Activated naive CD8-positive, alpha-beta T cell (primary cell): ENCODE results near the gene GLOD4.

ENCODE experiments used
- H3K27ac Mint-ChIP-seq: one replicate; pipeline ENCODE4 v1.8.0; 2021; ENCODE audit warnings: mixed read lengths
- H3K27me3 Mint-ChIP-seq: one replicate; pipeline ENCODE4 v1.8.0; 2021; ENCODE audit warnings: mixed read lengths
- H3K36me3 Mint-ChIP-seq: one replicate; pipeline ENCODE4 v1.8.0; 2021; ENCODE audit warnings: mixed read lengths
- H3K4me1 Mint-ChIP-seq: one replicate; pipeline ENCODE4 v1.8.0; 2021; ENCODE audit warnings: low read depth, mixed read lengths
- H3K4me3 Mint-ChIP-seq: one replicate; pipeline ENCODE4 v1.8.0; 2021; ENCODE audit warnings: mild to moderate bottlenecking, mixed read lengths
- H3K9me3 Mint-ChIP-seq: one replicate; pipeline ENCODE4 v1.8.0; 2021; ENCODE audit warnings: low read depth, mixed read lengths

Gene GLOD4

DNA sequence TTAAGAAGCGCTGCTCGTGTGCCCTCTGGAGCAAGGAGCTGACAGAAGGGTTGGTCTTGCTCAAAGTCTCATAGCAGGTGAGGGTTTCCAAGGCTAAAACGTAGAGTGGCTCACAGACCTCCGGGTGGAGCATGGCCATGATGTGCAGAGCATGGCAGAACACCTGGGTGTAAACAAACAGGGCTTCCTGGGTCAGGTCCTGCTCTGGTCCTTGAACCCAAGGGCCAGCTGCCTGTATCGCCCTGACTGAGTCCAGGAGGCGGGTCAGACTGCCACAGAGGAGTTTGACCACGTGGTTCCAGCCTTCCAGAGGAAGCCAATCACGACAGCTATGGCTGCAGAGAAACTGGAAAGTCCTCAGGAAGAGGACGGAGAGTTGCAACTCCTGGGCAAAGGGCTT is 37.1 kb downstream of the GLOD4 start:
- peaks cover 8% of the 10 kb centered on the region for H3K36me3 Mint-ChIP-seq
- H3K27ac Mint-ChIP-seq, result no peak overlapping the region

DNA sequence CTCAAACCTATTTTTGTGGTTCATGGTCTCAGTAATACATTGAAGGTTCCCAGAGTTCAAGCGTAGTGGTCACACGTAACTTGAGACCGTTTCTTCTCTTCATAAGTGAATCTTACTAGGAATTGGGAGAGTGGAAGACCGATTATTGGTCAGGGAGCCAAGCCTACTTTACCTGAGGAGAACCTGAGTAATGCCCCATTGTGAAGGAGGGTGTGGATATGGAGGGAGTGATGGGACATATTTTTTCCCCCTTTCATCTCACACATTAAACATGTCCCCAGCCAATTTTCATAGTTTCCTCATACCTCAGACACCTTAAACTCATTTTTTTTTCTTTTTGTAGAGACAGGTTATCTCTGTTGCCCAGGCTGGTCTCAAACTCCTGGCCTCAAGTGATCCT is 38.9 kb downstream of the GLOD4 start:
- Mint-ChIP-seq H3K27ac (peak overlapping the region; percentile 54), H3K36me3 (peaks cover 6% of the 10 kb centered on the region), H3K27me3 (no peaks in the 10 kb centered on the region), H3K9me3 (no peaks in the 10 kb centered on the region), H3K4me3 (no peak overlapping the region), H3K4me1 (peaks cover 25% of the 10 kb centered on the region)

More for the DNA sequence above, 37.1 kb downstream of the GLOD4 start:
- Mint-ChIP-seq H3K4me1 (peaks cover 37% of the 10 kb centered on the region), H3K4me3 (no peak overlapping the region), H3K9me3 (no peaks in the 10 kb centered on the region), H3K27me3 (no peaks in the 10 kb centered on the region)

- Mint-ChIP-seq H3K27me3 (no peaks in the 10 kb centered on the region), H3K27ac (no peak overlapping the region), H3K36me3 (peaks cover 6% of the 10 kb centered on the region), H3K9me3 (no peaks in the 10 kb centered on the region), H3K4me3 (no peak overlapping the region), H3K4me1 (peaks cover 22% of the 10 kb centered on the region)
Observed at GRCh38 chr17:742147-742793, 39.8 kb downstream of the GLOD4 start.

DNA sequence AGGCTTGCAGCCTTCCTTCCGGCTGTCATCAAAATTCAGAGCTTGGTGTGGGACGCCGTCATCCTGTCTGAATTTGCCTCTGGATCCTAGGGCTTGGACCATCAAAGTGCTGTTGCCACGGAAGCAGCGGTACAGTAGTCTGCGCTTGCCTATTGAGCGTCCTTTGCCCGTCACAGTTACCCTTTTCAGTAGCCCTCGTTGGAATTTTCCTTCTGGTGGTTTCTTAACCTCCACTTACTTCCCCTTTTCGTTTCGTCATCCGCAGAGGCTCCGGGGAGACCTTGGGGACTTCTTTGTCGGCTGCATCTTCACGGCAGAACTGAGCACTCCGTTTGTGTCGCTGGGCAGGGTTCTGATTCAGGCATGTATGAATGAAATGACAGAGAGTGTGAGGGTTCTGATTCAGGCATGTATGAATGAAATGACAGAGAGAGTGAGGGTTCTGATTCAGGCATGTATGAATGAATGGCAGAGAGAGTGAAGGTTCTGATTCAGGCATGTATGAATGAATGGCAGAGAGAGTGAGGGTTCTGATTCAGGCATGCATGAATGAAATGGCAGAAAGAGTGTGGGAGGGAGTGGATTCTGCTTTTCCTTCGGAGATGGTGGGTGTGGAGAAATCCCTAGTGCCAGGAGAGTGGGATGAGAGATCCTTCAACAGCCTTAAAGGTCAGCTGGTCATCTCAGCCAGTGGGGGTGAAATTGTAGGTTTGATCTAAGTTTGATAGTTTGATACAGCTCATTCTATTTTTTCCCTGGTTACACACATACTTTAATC is 41.7 kb downstream of the GLOD4 start:
- Mint-ChIP-seq H3K27me3 (no peaks in the 10 kb centered on the region), H3K9me3 (no peaks in the 10 kb centered on the region), H3K36me3 (peaks cover 6% of the 10 kb centered on the region), H3K4me1 (peaks cover 22% of the 10 kb centered on the region), H3K4me3 (peak overlapping the region; percentile 36), H3K27ac (peak overlapping the region; percentile 16)

GRCh38 chr17:737561-738113 is 44.4 kb downstream of the GLOD4 start:
- peaks cover 4% of the 10 kb centered on the region for H3K36me3 Mint-ChIP-seq

GRCh38 chr17:733743-734142 is 48.3 kb downstream of the GLOD4 start:
- peak overlapping the region; percentile 89 for H3K4me3 Mint-ChIP-seq
- no peaks in the 10 kb centered on the region for H3K27me3 Mint-ChIP-seq
- H3K9me3 Mint-ChIP-seq, result no peaks in the 10 kb centered on the region
- peaks cover 2% of the 10 kb centered on the region for H3K36me3 Mint-ChIP-seq
- peak overlapping the region; percentile 84 for H3K27ac Mint-ChIP-seq
- peaks cover 15% of the 10 kb centered on the region for H3K4me1 Mint-ChIP-seq

More at GRCh38 chr17:737561-738113, 44.4 kb downstream of the GLOD4 start:
- peaks cover 23% of the 10 kb centered on the region for H3K4me1 Mint-ChIP-seq
- H3K9me3 Mint-ChIP-seq, result no peaks in the 10 kb centered on the region
- H3K27ac Mint-ChIP-seq, result no peak overlapping the region
- H3K27me3 Mint-ChIP-seq, result no peaks in the 10 kb centered on the region
- no peak overlapping the region for H3K4me3 Mint-ChIP-seq

GRCh38 chr17:732902-733720 is 49.0 kb downstream of the GLOD4 start:
- Mint-ChIP-seq H3K27ac (peak overlapping the region; percentile 84), H3K36me3 (no peaks in the 10 kb centered on the region), H3K4me1 (peaks cover 15% of the 10 kb centered on the region), H3K4me3 (peak overlapping the region; percentile 89), H3K9me3 (no peaks in the 10 kb centered on the region), H3K27me3 (no peaks in the 10 kb centered on the region)

DNA sequence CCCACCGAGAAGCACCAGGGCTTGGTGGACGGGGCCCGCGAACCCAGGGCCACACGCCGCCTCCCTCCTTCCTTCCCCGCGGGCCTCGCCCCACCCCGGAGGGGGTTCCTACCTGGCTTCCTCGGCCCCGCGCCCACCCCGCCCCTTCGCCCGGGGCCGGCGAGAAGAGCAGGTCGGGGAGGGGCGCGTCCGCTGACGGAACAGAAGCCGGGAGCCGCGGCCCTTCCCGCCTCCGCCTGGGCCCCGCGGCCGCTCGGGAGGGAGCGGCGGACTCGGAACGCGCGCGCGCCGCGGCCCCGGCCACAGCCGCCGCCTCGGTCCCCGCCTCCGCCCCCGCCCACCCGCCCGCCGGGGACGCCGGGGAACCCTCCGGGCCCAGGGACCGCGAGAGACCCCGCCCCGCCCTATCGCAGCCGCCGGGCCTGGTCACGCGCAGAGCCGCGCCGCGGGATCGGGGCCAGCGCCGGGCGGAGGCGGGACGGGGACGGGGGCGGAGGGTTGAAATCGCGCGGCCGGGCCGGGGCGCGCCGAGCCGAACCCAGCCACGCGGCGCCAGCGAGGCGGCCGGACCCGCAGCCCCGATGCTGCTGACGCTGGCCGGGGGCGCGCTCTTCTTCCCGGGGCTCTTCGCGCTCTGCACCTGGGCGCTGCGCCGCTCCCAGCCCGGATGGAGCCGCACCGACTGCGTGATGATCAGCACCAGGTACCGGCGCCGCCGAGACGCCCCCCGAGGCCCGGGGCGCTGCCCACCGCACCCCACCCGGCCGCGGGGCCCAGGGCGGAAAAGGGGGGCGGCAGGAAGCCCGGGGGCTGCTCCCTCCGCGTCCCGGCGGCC is 49.8 kb downstream of the GLOD4 start, which contains the start of gene TLCD3A:
Gene TLCD3A (plus strand): TSS at position 530 of the 835 bp plus-strand sequence. CDS start 52 bp downstream, at position 582.
- Mint-ChIP-seq H3K4me3 (peak within 1 kb of the TSS; percentile 89), H3K4me1 (peaks cover 15% of the 10 kb centered on the region), H3K27me3 (no peaks in the 10 kb centered on the region), H3K27ac (peak within 1 kb of the TSS; percentile 84), H3K36me3 (no peaks in the 10 kb centered on the region), H3K9me3 (no peaks in the 10 kb centered on the region)

DNA sequence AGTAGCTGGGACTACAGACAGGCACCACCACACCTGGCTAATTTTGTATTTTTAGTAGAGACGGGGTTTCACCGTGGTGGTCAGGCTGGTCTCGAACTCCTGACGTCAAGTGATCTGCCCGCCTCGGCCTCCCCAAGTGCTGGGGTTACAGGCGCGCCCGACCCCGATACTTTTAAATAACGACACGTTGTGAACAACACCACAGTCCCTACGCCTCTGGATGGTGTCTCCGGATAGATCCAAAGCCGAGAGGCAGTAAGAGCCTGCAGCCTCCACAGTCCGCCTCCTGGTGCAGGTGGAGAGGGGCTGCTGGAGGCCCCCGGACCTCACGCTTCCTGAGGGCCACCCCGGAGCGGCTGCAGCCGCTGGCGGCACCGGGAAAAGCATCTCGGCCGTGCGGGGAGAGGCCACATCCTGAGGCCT is 50.4 kb downstream of the GLOD4 start:
- H3K4me1 Mint-ChIP-seq, result peaks cover 15% of the 10 kb centered on the region

GRCh38 chr17:728911-729310 is 53.2 kb downstream of the GLOD4 start:
- Mint-ChIP-seq H3K9me3 (no peaks in the 10 kb centered on the region), H3K4me3 (no peak overlapping the region), H3K27me3 (no peaks in the 10 kb centered on the region), H3K4me1 (peaks cover 15% of the 10 kb centered on the region), H3K27ac (no peak overlapping the region), H3K36me3 (no peaks in the 10 kb centered on the region)

More for the DNA sequence above, 50.4 kb downstream of the GLOD4 start:
- H3K36me3 Mint-ChIP-seq, result no peaks in the 10 kb centered on the region
- H3K27ac Mint-ChIP-seq, result peak overlapping the region; percentile 28
- no peaks in the 10 kb centered on the region for H3K27me3 Mint-ChIP-seq
- H3K4me3 Mint-ChIP-seq, result peak overlapping the region; percentile 62
- H3K9me3 Mint-ChIP-seq, result no peaks in the 10 kb centered on the region

GRCh38 chr17:726271-726919 is 55.7 kb downstream of the GLOD4 start:
- no peaks in the 10 kb centered on the region for H3K27me3 Mint-ChIP-seq
- no peak overlapping the region for H3K4me3 Mint-ChIP-seq
- no peaks in the 10 kb centered on the region for H3K9me3 Mint-ChIP-seq
- no peaks in the 10 kb centered on the region for H3K36me3 Mint-ChIP-seq
- no peak overlapping the region for H3K27ac Mint-ChIP-seq
- peaks cover 5% of the 10 kb centered on the region for H3K4me1 Mint-ChIP-seq

DNA sequence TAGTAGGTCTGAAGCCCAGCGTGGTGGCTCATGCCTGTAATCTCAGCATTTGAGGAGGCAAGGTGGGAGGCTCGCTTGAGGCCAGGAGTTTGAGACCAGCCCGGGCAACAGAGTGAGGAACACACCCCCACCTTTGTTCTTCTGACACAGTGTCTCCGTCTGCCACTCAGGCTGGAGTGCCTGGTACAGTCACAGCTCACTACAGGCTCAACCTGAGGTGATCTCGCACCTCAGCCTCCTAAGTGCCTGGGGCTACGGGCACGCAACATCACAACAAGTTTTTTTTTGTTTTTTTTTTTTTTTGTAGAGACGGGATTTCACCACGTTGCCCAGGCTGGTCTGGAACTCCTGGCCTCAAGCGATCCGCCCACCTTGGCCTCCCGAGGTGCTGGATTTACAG is 56.3 kb downstream of the GLOD4 start:
- Mint-ChIP-seq H3K27ac (no peak overlapping the region), H3K4me1 (peaks cover 2% of the 10 kb centered on the region), H3K4me3 (no peak overlapping the region), H3K9me3 (no peaks in the 10 kb centered on the region), H3K27me3 (no peaks in the 10 kb centered on the region), H3K36me3 (no peaks in the 10 kb centered on the region)

DNA sequence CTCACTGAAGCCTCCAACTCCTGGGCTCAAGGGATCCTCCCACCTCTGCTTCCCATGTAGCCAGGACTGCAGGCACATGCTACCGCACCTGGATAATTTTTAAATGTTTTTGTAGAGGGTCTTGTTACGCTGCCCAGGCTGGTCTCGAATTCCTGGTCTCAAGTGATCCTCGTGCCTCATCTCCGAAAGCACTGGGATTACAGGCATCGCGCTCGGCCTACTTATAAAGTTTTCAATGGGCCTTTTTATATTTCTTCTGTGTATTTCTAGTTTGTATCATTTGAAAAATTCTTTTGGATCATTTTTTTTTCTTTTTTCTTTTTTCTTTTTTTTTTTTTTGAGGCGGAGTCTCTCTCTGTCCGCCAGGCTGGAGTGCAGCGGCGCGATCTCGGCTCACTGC is 57.0 kb downstream of the GLOD4 start:
- Mint-ChIP-seq H3K27ac (no peak overlapping the region), H3K4me3 (no peak overlapping the region), H3K4me1 (no peaks in the 10 kb centered on the region), H3K9me3 (no peaks in the 10 kb centered on the region), H3K36me3 (no peaks in the 10 kb centered on the region), H3K27me3 (no peaks in the 10 kb centered on the region)
